Stimulated activated naive CD8-positive, alpha-beta T cell treated with anti-CD3 and anti-CD28 coated beads, Interleukin-15, amount 100 ng/mL, for 72 hours (primary cell): ENCODE data around the gene FAM149A.

Source experiments
- ATAC-seq: fragments of 150-1000 bp; cut with Tn5 transposase; 2 replicates; pipeline ENCODE4 v1.10.0; 2021; ENCODE audit warnings: mild to moderate bottlenecking, moderate library complexity
- DNase-seq, 2 donors: peaks; one replicate each; pipeline ENCODE4 v3.0.0; 2021 to 2022
- H3K27ac Mint-ChIP-seq, 2 donors: one replicate each; pipeline ENCODE4 v1.8.0; 2022; ENCODE audit warnings: mild to moderate bottlenecking in 2 of 2, mixed read lengths in 2 of 2, moderate library complexity in 2 of 2
- H3K27me3 Mint-ChIP-seq: one replicate; pipeline ENCODE4 v1.8.0; 2022; ENCODE audit warnings: mixed read lengths
- H3K4me1 Mint-ChIP-seq: one replicate; pipeline ENCODE4 v1.8.0; 2022; ENCODE audit warnings: mild to moderate bottlenecking, mixed read lengths
- H3K4me3 Mint-ChIP-seq, 2 donors: one replicate each; pipeline ENCODE4 v1.8.0; 2022; ENCODE audit warnings: mild to moderate bottlenecking in 2 of 2, mixed read lengths in 2 of 2, moderate library complexity in 1 of 2
- H3K9me3 Mint-ChIP-seq, 2 donors: one replicate each; pipeline ENCODE4 v1.8.0; 2022; ENCODE audit warnings: mixed read lengths in 2 of 2

FAM149A gene

DNA sequence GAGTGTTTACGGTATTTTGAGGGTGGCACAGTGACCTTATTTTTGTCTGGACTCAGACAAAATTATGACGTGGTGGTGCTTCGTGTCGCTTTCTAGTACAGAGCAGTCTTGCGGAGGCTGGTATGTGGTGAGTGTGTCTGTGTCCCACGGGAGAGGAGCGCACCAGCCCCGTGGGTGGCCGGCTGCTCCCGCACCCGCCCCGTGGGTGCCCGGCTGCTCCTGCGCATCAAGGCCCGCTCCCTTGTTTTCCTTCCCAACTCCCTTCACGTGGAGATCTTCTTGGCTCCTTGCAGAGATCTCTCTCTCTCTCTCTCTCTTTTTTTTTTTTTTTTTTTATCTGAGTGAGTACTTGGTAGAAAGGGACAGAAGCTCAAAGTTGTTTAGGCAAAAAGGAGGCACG lies 12.2 kb upstream of the FAM149A start:
- H3K4me1 Mint-ChIP-seq, result no peaks in the 10 kb centered on the region
- H3K9me3 Mint-ChIP-seq, result no peaks in the 10 kb centered on the region
- no peak overlapping the region for H3K4me3 Mint-ChIP-seq
- DNase-seq (no peak), ATAC-seq (no peak)
- H3K27me3 Mint-ChIP-seq, result peaks cover 51% of the 10 kb centered on the region
- no peak overlapping the region for H3K27ac Mint-ChIP-seq

DNA sequence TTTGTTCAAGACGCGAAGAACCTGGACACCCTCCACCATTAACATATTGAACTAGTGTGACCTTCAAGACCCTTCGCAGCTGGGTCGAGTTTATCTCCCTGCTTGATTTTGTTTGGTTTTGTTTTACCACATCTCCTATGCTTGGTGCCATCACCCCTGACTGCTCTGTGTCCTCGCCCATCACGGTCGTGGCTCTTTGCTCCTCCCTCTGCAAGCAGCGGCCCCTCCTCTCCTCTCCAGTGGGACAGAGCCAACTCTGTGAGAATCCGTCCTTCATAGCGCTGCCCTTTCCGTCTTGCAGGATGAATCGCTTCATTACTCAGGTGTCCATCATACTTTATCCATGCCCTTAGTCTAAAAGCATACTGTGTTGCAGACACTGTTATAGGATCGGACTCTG lies 9.1 kb upstream of the FAM149A start:
- ATAC-seq (no peak), DNase-seq (no peak)
- H3K27me3 Mint-ChIP-seq, result peaks cover 29% of the 10 kb centered on the region
- no peaks in the 10 kb centered on the region for H3K9me3 Mint-ChIP-seq
- peak overlapping the region in 1 of 2 donors; percentile 36 for H3K27ac Mint-ChIP-seq
- no peak overlapping the region for H3K4me3 Mint-ChIP-seq
- no peaks in the 10 kb centered on the region for H3K4me1 Mint-ChIP-seq

GRCh38 chr4:186096681-186097165 lies 7.8 kb upstream of the FAM149A start:
- no peak for DNase-seq
- H3K27me3 Mint-ChIP-seq, result peaks cover 29% of the 10 kb centered on the region
- peak; percentile 24 for ATAC-seq
- H3K4me3 Mint-ChIP-seq, result no peak overlapping the region
- no peaks in the 10 kb centered on the region for H3K4me1 Mint-ChIP-seq
- no peak overlapping the region for H3K27ac Mint-ChIP-seq
- H3K9me3 Mint-ChIP-seq, result no peaks in the 10 kb centered on the region

- no peak overlapping the region for H3K4me3 Mint-ChIP-seq
- ATAC-seq, result no peak
- peaks cover 29% of the 10 kb centered on the region for H3K27me3 Mint-ChIP-seq
- H3K4me1 Mint-ChIP-seq, result no peaks in the 10 kb centered on the region
- no peaks in the 10 kb centered on the region for H3K9me3 Mint-ChIP-seq
- H3K27ac Mint-ChIP-seq, result no peak overlapping the region
- DNase-seq, result no peak
Measured at GRCh38 chr4:186097386-186097785, 7.1 kb upstream of the FAM149A start.

DNA sequence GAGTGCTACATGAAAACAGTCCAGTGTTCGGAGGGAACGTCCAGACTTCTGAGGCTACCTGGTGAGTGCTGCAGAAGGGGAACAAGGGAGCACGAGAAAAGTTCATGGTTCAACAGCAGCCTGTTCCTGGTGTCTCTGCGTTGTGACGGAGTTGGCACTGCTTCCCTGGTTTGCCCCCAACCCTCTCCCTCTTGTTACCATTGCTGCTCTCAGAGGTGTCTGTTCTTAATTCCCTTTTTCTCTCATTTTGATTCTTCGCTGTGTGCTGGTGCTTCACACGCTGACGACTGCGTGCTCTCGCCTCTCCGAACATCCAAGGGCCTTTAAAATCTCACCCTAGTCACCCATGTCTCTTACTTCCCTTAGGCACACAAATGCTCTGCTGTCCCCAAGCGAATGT lies 1.6 kb upstream of the FAM149A start:
- Mint-ChIP-seq H3K27me3 (peaks cover 40% of the 10 kb centered on the region), H3K4me1 (peaks cover 8% of the 10 kb centered on the region), H3K9me3 (no peaks in the 10 kb centered on the region), H3K4me3 (no peak overlapping the region), H3K27ac (no peak overlapping the region)
- DNase-seq (no peak), ATAC-seq (no peak)

DNA sequence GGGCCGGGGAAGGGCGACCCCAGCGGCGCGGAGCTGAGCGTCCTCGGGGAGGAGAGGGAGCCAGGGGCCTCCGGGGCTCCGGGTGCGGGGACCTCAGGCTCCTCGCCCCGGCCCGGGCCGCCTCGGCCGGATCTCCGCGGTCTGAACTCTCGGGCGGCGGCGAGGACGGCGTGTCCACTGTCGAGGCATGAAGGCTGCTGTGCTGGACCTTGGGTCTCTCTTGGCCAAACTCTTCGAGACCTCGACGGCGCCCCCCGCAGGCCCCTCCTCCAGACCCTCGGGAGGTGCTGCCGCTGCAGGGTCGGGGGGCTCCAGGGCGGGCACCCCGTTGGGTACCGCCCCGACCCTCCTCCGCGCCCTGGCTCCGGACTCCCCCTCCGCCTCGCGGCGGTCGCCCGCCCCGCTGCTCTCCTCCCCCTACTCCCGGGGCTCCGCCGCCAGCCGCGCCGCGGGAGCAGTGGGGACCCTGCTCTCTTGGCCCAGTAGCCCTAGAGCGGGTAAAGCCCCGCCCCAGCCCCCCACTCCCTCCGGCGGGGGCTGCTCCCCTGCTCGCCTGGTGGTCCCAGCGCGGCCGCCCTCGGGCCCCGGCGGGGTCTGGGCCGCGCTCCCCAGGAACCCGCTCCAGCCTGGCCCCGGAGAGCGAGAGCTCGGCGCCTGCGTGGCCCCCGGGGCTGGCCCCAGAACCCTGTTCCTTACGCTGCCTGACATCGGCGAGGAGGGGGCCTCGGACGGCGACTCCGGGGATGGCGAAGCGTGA lies 564 bp downstream of the FAM149A start:
- peaks cover 8% of the 10 kb centered on the region for H3K4me1 Mint-ChIP-seq
- ATAC-seq (peak; percentile 68), DNase-seq (peak in 1 of 2 donors; percentile 27)
- no peaks in the 10 kb centered on the region for H3K9me3 Mint-ChIP-seq
- H3K27me3 Mint-ChIP-seq, result peaks cover 53% of the 10 kb centered on the region
- peak overlapping the region; percentile 63 to 77 for H3K4me3 Mint-ChIP-seq
- no peak overlapping the region for H3K27ac Mint-ChIP-seq

DNA sequence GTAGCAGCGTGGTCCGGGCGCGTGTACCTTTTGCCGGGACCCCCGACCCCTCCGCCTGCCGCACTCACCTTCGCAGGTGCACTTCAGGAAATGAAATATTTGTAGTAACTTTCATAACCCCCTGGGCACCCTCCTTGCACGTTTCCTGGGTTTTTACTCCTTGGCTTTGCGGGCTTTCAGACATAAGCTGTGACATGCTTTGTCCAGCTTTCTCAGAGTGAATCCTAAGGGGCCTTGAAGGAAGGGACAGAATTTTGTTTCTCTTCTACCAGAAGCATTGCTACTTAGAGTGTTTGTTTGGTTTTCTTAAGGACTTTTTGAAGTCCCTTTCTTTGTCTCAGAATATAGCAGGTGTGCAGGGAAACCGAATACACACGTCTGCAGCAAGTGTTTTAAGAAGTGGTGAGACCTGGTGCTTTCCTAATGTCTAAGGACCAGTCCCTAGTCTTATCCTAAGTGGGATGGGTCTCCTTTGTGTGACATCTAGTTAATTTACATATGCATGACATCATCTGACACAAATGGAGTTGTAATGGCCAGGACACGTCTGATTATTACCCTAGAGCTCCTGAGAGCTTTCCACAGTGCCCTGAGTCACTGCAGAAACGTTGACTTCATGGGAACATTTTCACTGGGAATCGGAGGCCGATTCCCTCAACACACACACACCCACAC lies 1.3 kb downstream of the FAM149A start:
- Mint-ChIP-seq H3K9me3 (no peaks in the 10 kb centered on the region), H3K4me1 (peaks cover 8% of the 10 kb centered on the region), H3K27me3 (peaks cover 53% of the 10 kb centered on the region), H3K27ac (no peak overlapping the region), H3K4me3 (peak overlapping the region; percentile 63 to 77)
- ATAC-seq (no peak), DNase-seq (no peak)

GRCh38 chr4:186107947-186108346 lies 3.4 kb downstream of the FAM149A start:
- no peak overlapping the region for H3K27ac Mint-ChIP-seq

DNA sequence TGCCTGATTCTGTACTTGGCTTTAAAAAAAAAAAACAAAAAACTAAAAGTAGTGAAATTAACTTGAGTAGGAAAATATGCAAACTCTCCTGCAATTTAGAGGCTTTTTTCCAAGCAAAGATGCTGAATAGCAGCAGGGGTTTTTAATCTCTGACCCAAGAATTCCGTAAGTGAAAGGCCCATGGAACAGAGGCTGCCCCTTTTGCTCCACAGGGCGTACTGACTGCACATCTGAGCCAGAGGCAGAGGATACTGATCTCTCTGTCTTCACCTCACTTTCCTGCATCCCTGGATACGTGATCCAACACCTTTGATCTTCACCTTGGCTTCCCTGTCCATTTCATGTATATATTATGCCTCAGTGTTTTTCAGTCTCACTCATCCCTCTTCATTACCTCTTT lies 3.9 kb downstream of the FAM149A start:
- no peak for DNase-seq
- Mint-ChIP-seq H3K27ac (no peak overlapping the region), H3K4me3 (no peak overlapping the region), H3K4me1 (peaks cover 8% of the 10 kb centered on the region), H3K27me3 (peaks cover 45% of the 10 kb centered on the region), H3K9me3 (no peaks in the 10 kb centered on the region)
- no peak for ATAC-seq

More at GRCh38 chr4:186107947-186108346, 3.4 kb downstream of the FAM149A start:
- DNase-seq (no peak), ATAC-seq (no peak)
- no peaks in the 10 kb centered on the region for H3K9me3 Mint-ChIP-seq
- H3K4me1 Mint-ChIP-seq, result peaks cover 8% of the 10 kb centered on the region
- H3K4me3 Mint-ChIP-seq, result no peak overlapping the region
- H3K27me3 Mint-ChIP-seq, result peaks cover 50% of the 10 kb centered on the region

DNA sequence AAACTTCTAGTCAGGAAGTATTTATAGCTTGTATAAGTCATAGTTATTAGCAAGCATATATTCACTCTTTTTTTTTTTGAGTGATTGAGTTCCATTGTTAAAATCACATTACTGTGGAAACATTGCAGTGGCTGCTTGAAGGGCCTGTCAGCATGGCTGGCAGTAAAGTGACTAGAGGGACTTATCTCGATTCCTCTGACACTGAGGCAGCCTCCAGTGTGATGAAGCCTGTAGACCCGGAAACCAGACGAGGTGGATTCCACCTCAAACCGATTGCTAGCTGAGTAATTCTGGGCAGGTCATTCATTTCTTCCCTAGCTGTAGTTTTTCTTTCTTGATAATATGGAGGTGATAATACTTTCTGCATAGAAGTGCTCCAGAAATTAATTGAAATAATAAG lies 4.7 kb downstream of the FAM149A start:
- H3K4me1 Mint-ChIP-seq, result peaks cover 8% of the 10 kb centered on the region
- no peak overlapping the region for H3K27ac Mint-ChIP-seq
- DNase-seq (no peak), ATAC-seq (no peak)
- H3K9me3 Mint-ChIP-seq, result no peaks in the 10 kb centered on the region
- peaks cover 37% of the 10 kb centered on the region for H3K27me3 Mint-ChIP-seq
- H3K4me3 Mint-ChIP-seq, result no peak overlapping the region

DNA sequence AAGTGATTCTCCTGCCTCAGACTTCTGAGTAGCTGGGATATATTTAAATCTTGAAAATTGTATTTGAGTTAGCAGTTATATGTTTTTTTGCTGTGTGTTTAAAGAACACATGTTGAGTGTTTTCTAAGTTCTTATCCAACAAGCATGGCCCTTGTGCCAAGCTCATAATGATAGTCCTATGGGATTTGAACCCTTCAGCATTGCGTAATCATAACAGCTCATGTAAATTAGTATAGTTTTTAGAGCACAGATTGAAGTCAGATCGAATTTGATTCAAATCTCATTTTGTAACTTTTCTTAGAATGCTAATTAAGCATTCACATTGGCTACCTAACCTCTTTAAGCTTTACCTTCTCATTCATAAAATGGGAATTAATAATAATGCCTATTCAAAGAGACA lies 12.2 kb downstream of the FAM149A start:
- no peaks in the 10 kb centered on the region for H3K9me3 Mint-ChIP-seq
- H3K27ac Mint-ChIP-seq, result no peak overlapping the region
- H3K27me3 Mint-ChIP-seq, result peaks cover 14% of the 10 kb centered on the region
- DNase-seq, result no peak
- no peak for ATAC-seq
- no peak overlapping the region for H3K4me3 Mint-ChIP-seq
- H3K4me1 Mint-ChIP-seq, result no peaks in the 10 kb centered on the region

GRCh38 chr4:186118582-186118981 lies 14.1 kb downstream of the FAM149A start:
- ATAC-seq (no peak), DNase-seq (no peak)
- H3K4me1 Mint-ChIP-seq, result no peaks in the 10 kb centered on the region
- no peak overlapping the region for H3K4me3 Mint-ChIP-seq
- peaks cover 14% of the 10 kb centered on the region for H3K27me3 Mint-ChIP-seq
- no peak overlapping the region for H3K27ac Mint-ChIP-seq
- no peaks in the 10 kb centered on the region for H3K9me3 Mint-ChIP-seq

DNA sequence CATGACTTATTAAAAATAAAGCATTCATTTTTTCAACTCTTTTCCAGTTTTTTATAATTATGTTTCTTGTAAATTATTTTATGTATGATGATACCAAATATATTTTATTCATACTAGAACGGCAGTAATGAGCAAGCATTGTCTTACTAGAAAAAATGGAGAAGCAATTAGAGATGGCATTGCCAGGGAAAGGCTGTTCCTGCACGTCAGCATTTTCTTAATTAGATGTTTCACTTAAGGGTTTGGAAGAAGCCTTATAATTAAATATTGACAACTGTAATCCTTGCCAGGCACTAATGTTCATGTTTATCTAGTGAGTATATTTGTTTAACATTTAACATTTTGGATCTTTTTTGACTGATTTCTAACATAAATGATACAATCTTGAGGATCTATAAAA lies 16.6 kb downstream of the FAM149A start:
- H3K9me3 Mint-ChIP-seq, result peaks cover 0 to 7% of the 10 kb centered on the region in 2 donors
- H3K4me3 Mint-ChIP-seq, result no peak overlapping the region
- peaks cover 14% of the 10 kb centered on the region for H3K27me3 Mint-ChIP-seq
- no peaks in the 10 kb centered on the region for H3K4me1 Mint-ChIP-seq
- DNase-seq (no peak), ATAC-seq (no peak)
- H3K27ac Mint-ChIP-seq, result no peak overlapping the region

DNA sequence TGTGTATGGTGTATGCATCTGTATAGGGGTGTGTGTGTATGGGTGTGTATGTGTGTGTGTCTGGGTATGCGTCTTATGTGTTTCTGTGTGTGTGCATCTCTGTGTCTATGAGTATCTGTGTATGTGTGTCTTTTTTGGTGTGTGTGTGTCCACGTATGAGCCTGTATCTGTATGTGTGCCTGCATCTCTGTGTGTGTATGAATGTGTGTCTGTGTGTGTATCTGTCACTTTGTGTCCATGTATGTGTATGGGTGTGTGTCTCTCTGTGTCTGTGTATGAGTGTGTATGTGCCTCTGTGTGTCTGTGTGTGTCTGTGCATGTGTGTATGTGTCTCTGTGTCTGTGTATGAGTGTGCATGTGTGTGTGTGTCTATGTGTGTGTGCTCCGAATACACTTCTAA lies 24.3 kb downstream of the FAM149A start:
- Mint-ChIP-seq H3K9me3 (peaks cover 0 to 7% of the 10 kb centered on the region in 2 donors), H3K4me3 (no peak overlapping the region), H3K27ac (no peak overlapping the region), H3K27me3 (no peaks in the 10 kb centered on the region), H3K4me1 (peaks cover 14% of the 10 kb centered on the region)
- no peak for ATAC-seq
- DNase-seq, result no peak

- Mint-ChIP-seq H3K27me3 (no peaks in the 10 kb centered on the region), H3K9me3 (no peaks in the 10 kb centered on the region), H3K27ac (no peak overlapping the region), H3K4me1 (peaks cover 14% of the 10 kb centered on the region), H3K4me3 (no peak overlapping the region)
- ATAC-seq, result no peak
- no peak for DNase-seq
Measured at GRCh38 chr4:186131935-186132334, 27.4 kb downstream of the FAM149A start.

DNA sequence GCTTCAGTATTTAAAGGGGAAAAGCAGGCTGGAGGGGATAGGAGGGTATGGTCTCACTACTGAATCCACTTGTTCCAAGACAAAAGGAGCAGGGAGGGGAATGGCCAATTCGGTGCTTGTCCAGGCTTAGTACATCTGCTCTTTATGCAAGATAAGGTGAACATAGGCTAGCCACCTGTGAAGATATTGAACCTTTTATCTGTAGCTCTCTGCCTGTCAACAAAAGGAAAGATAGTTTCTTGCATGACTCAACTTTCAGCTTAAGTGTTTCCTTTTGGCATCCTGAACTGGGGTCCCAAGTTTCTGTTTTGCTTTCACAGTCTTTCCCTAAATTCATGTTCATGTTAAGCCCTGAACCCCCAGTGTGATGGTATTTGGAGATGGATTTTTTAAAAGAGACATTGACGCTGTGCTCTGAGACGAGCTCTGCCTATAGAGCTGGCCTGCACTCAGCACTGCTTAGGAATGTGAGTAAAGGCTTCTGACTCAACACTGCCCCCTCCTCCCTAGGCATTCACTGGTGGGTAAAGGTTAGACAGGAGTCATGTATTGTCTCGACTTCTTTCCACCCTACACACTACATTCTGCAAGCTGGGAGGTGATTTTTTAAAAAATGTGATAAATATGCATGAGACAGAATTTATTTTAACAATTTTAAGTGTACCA lies 28.2 kb downstream of the FAM149A start:
- Mint-ChIP-seq H3K4me3 (no peak overlapping the region), H3K27me3 (no peaks in the 10 kb centered on the region)
- DNase-seq, result no peak

More for the DNA sequence above, 28.2 kb downstream of the FAM149A start:
- H3K27ac Mint-ChIP-seq, result no peak overlapping the region
- peak; percentile 62 for ATAC-seq
- H3K9me3 Mint-ChIP-seq, result no peaks in the 10 kb centered on the region
- H3K4me1 Mint-ChIP-seq, result peaks cover 14% of the 10 kb centered on the region
